ENCODE data around the gene TNNC2.
"Not testable (repeated sequence)": the region's sequence is repeated elsewhere in the genome, so short reads cannot be mapped to it uniquely, and the experiment has no call there.

TNNC2 gene

GRCh38 chr20:45827030-45827652 is at the start of gene TNNC2:
Gene TNNC2 (minus strand): TSS chr20:45827312. CDS start chr20:45827248, 64 bp downstream.
- DNase-seq: peak; percentile 21

GRCh38 chr20:45874576-45874975 is 47.5 kb upstream of the TNNC2 start:
- DNase-seq: no peak

DNA sequence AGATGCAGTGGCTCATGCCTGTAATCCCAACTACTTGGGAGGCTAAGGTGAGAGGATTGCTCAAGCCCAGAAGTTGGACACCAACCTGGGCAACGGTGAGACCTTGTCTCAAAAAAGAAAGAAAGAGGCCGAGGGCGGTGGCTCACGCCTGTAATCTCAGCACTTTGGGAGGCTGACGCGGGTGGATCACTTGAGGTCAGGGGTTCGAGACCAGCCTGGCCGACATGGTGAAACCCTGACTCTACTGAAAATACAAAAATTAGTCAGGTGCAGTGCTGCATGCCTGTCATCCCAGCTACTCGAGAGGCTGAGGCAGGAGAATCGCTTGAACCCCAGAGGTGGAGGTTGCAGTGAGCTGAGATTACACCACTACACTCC is 47.0 kb upstream of the TNNC2 start:
- not testable (repeated sequence) for DNase-seq

DNA sequence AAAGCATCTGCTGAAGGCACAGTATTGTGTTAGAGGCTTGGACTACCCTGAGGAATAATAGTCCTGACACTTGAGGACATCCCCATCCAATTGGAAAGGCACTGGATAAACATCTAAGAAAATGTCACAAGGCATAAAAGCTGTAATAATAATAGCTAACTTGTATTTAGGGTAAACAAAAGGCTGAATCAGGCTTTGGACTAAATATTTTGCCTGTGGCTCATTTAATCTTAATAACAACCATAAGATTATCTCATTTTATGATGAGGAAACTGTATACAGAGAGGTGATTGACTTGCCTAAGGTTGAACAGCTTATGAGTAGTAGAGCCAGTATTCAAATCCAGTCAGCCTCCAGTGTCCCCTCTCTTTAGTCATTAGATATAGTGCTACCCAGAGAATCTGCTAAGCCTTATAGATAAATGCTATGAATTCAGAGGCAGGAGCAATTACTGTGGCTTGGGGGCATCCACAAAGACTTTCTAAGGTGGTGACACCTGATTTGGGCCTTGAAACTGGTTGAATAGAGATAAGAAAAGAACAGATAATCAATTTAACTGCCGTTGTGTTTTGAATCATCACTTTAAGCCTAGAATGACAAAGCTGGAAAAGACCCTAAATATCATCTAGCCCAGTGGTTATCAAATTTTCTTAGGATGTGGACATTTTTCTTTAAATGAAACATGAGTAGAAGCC is 46.4 kb upstream of the TNNC2 start:
- DNase-seq: no peak

DNA sequence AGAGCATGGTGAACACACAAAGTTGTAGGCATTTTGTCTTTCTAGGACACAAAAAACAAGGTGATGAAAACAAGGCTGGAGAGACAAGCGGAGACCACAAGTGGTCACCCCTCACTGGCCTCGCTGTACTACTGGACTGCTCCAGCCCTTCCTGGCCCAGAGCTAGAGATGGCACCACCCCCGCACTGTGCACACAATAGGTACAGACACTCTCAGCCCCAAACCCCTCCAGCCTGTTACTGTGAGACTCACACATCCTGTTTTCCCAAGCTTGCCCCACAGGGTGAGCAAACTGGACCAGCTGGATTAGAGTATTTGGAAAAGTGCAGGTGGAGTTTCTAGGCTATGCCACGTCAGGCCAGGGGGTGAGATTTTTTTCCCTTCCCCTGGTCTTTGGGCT is 45.5 kb upstream of the TNNC2 start:
- no peak for DNase-seq

GRCh38 chr20:45867819-45868176 is 40.7 kb upstream of the TNNC2 start:
- no peak for DNase-seq

- no peak for DNase-seq
Observed at GRCh38 chr20:45867136-45867818, 40.2 kb upstream of the TNNC2 start.

- no peak for DNase-seq
Observed at GRCh38 chr20:45866454-45866853, 39.3 kb upstream of the TNNC2 start.

GRCh38 chr20:45863543-45864470 is 36.7 kb upstream of the TNNC2 start:
- DNase-seq: no peak

- peak; percentile 86 for DNase-seq
Observed at GRCh38 chr20:45861221-45862075, 34.3 kb upstream of the TNNC2 start.

GRCh38 chr20:45860560-45861220 is 33.6 kb upstream of the TNNC2 start:
- peak; percentile 95 for DNase-seq

DNA sequence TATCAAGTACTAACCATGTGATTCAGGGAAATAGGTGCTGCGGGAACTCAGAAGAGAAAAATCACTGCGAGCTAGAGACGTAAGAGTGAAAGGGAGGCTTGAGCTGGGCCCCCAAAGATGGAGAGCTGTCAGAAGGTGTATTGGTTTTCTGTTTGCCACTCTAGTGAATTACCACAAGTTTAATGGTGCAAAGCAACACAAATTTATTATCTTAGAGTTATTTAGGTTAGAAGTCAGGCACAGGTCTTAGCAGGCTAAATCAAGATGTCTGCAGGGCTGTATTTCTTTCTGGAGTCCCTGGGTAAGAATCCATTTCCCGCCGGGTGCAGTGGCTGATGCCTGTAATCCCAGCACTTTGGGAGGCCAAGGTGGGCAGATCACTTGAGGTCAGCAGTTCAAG is 32.8 kb upstream of the TNNC2 start:
- no peak for DNase-seq

- DNase-seq: peak; percentile 68
Observed at GRCh38 chr20:45857882-45858216, 30.7 kb upstream of the TNNC2 start.

- DNase-seq: peak; percentile 100
Observed at GRCh38 chr20:45857114-45857881, 30.2 kb upstream of the TNNC2 start, which contains the start of the genes ACOT8 and ZSWIM3. Gene ACOT8 (minus strand): TSS chr20:45857392. CDS start chr20:45857315, 77 bp downstream. Gene ZSWIM3 (plus strand): TSS chr20:45857614. CDS start chr20:45857826, 212 bp downstream.

DNA sequence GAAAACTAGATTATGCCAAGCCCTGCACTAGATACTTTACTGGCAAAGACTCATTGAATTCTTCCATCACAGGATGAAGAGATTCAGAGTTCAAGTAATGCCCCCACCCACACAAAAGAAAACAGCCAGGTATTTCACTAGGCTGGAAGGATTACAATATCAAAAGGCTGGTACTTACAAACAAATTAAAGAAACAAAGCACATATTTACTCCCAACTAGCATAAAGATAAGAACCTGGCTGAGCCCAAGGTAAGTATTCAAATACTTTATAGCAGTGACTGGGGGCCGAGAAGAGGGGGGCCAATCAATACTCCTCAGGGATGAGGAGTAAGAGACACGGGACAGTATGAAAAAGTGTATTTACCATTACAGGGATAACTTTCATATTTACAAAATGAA is 26.4 kb upstream of the TNNC2 start:
- no peak for DNase-seq

DNA sequence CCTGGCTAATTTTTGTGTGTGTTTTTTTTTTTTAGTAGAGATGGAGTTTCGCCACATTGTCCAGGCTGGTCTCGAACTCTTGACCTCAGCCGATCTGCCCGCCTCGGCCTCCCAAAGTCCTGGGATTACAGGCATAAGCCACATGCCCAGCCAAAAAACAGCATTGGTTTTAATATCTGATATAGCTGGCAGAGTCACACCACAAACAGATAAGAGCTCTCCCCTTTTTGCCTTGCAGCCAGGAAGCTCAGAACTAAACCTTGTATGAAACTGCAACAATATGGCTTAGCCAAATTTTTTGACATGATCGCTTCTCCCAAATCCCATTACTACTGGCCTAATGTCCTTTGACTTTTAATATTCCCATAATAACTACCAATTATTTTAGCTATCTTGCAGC is 25.2 kb upstream of the TNNC2 start:
- no peak for DNase-seq

DNA sequence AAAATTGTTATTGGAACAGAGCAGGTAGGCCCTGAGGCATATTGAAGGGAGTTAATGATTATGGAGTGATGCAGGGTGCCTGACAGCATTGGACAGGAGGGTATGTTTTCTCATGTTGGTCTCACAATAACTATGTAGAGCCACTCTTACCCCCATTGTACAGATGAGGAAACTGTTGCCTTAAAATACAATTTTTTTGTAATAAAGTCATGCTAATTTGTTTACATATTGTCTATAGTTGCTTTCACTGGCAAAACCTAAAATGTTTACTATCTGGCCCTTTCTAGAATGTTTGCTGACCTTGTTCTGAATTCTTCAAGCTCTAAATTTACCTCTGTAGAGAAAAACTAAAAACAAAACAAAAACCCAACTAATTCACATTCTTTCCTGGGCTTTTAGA is 24.4 kb upstream of the TNNC2 start:
- no peak for DNase-seq

DNA sequence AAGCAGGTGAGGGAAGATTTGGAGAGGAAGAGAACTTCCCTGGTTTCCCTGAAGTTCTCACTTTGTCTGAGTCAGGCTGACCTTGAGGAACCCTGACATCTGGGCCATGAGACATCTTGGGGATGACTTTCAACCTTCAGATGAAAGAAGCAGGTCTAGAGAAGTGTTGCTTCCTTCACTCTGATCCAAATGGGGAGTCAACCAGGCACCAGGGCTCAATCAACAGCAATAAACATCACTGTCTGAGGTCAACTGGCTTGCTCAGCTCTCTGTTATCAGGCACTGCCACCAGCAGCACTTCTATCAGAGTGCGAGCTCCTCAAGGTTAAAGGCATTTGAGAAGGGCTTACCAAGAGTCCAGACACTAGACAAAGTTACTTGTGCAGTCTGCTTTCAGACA is 23.8 kb upstream of the TNNC2 start:
- DNase-seq: no peak

DNA sequence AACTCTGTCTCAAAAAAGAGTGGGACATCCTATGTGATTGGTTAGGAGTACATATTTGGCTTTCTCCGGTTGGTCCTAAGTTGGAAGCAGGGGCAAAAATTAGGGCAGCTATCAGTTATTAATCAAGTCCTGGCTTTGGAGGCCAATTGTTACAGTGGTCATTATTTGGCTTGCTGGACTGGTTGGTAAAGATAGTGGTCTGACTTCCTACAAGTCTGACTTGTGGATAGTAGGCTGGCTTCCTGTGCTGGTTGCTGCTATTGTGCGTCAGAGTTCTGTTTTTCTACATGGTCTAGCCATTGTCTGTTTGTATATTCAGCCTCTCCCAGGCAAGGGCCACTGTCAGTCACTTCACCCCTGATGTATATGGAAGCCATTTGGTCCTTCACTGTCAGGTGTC is 23.1 kb upstream of the TNNC2 start:
- no peak for DNase-seq

GRCh38 chr20:45848969-45849582 is 22.0 kb upstream of the TNNC2 start:
- no peak for DNase-seq
